Cardiac muscle cell (in vitro differentiated cells and primary cell): ENCODE data around the gene NR3C2. TPM values are rescaled to one million over a fixed set of nuclear protein-coding genes. Genes with fewer than 3 reads are reported as not detected.

Experiments
- DNase-seq, 2 donors: peaks; one replicate each; pipeline versions ENCODE4 v3.0.0 to v3.0.0-alpha.2; 2010 to 2017; ENCODE audit warnings: low read depth in 1 of 2, low spot score in 1 of 2
- H3K27ac ChIP-seq: fragments of 200-600 bp; sonication (generic); 2 replicates; pipeline ENCODE4 v1.5.1; 2016
- H3K27me3 ChIP-seq: fragments of 200-600 bp; sonication (generic); 2 replicates; pipeline ENCODE4 v1.6.0; 2016; ENCODE audit warnings: control low read depth
- H3K36me3 ChIP-seq: fragments of 200-600 bp; sonication (generic); 2 replicates; pipeline ENCODE4 v1.5.1; 2016; ENCODE audit warnings: control low read depth
- H3K4me1 ChIP-seq: fragments of 200-600 bp; sonication (generic); 2 replicates; pipeline ENCODE4 v1.8.1; 2017; ENCODE audit warnings: low read depth, mild to moderate bottlenecking, mixed run types
- H3K4me3 ChIP-seq: fragments of 200-600 bp; sonication (generic); 2 replicates; pipeline ENCODE4 v1.5.1; 2016; ENCODE audit warnings: mild to moderate bottlenecking
- H3K9me3 ChIP-seq: fragments of 200-600 bp; sonication (generic); 2 replicates; pipeline ENCODE4 v1.5.1; 2017; ENCODE audit warnings: low read depth, mild to moderate bottlenecking, control low read depth
- CTCF ChIP-seq: IDR thresholded peaks from 2 replicates; pipeline ENCODE4 v1.5.1; 2012; ENCODE audit warnings: low read depth, mild to moderate bottlenecking, low read length
- polyA plus RNA-seq: library from polyadenylated mRNA; unstranded; fragments of >200 nt; fragmentation: Nextera tagmentation; extraction: Ambion mirVana; gene quantifications from 2 replicates; pipeline ENCODE4 v1.2.1, GENCODE V29; 2016
- total RNA-seq: library from RNA; depleted of rRNA; stranded (reverse); fragments of >200 nt; gene quantifications from 2 replicates; pipeline ENCODE4 v1.2.3, GENCODE V29; 2016

Gene NR3C2
- total and polyA plus RNA-seq, 2 experiments from 2014 or later, result 0.43 to 2.5 TPM

- peaks cover 8% of the 10 kb centered on the region for H3K4me1 ChIP-seq
- H3K4me3 ChIP-seq, result no peak overlapping the region
- no peaks in the 10 kb centered on the region for H3K27me3 ChIP-seq
- no peak for DNase-seq
- TF ChIP-seq CTCF, result no peak
- H3K36me3 ChIP-seq, result no peaks in the 10 kb centered on the region
- no peaks in the 10 kb centered on the region for H3K9me3 ChIP-seq
- no peak overlapping the region for H3K27ac ChIP-seq
Measured at GRCh38 chr4:148289740-148290139, 152.5 kb downstream of the NR3C2 start.

- no peak overlapping the region for H3K4me3 ChIP-seq
Measured at GRCh38 chr4:148288448-148288847, 153.8 kb downstream of the NR3C2 start.

DNA sequence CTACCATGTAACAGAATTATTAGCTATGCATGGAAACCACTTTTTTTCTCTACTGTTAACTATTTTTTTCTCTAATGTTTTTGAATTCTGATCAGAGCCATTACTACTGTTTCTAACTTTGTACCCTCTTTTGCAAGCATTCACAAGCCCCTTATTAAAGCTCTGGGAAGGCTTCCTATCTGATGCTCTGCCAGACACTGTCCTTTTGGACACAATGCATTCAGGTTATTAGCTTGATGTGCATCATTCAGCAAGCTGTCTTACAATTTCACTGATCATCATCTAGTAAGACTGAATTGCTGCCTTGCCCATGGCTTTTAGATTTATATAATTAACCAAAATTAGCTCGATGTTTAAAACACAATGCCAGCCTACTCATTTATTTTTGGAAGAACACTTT lies 155.1 kb downstream of the NR3C2 start:
- no peak overlapping the region for H3K27ac ChIP-seq
- TF ChIP-seq CTCF, result no peak
- H3K4me1 ChIP-seq, result peaks cover 9% of the 10 kb centered on the region
- no peak overlapping the region for H3K4me3 ChIP-seq
- H3K9me3 ChIP-seq, result no peaks in the 10 kb centered on the region
- H3K36me3 ChIP-seq, result no peaks in the 10 kb centered on the region
- H3K27me3 ChIP-seq, result no peaks in the 10 kb centered on the region
- DNase-seq, result no peak

More at GRCh38 chr4:148288448-148288847, 153.8 kb downstream of the NR3C2 start:
- no peak for TF ChIP-seq CTCF
- Histone ChIP-seq H3K27ac (no peak overlapping the region), H3K4me1 (peaks cover 9% of the 10 kb centered on the region), H3K36me3 (no peaks in the 10 kb centered on the region), H3K9me3 (no peaks in the 10 kb centered on the region), H3K27me3 (no peaks in the 10 kb centered on the region)
- DNase-seq, result peak in 1 of 2 donors; percentile 41

DNA sequence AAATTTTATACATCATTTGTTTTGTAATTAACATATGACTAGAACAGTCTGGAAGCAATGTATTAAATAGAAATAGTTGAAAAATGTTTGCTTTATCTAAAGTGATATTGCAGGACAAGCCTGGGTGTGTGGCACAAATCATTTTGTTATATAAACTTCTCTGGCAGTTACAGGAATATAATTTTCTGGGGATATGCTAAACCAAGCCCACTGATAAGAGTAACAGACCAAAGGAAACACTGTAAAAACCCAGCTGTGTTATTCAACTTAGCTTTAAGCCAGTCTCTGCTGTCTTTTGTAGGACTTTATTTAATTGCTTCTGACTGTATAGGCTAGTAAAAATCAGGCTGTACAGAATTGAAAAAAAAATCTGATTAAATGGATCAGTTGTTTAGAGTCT lies 156.2 kb downstream of the NR3C2 start:
- H3K4me3 ChIP-seq, result no peak overlapping the region
- H3K27ac ChIP-seq, result no peak overlapping the region
- H3K36me3 ChIP-seq, result no peaks in the 10 kb centered on the region
- no peaks in the 10 kb centered on the region for H3K9me3 ChIP-seq
- no peaks in the 10 kb centered on the region for H3K27me3 ChIP-seq
- TF ChIP-seq CTCF, result no peak
- no peak for DNase-seq
- H3K4me1 ChIP-seq, result peaks cover 9% of the 10 kb centered on the region

DNA sequence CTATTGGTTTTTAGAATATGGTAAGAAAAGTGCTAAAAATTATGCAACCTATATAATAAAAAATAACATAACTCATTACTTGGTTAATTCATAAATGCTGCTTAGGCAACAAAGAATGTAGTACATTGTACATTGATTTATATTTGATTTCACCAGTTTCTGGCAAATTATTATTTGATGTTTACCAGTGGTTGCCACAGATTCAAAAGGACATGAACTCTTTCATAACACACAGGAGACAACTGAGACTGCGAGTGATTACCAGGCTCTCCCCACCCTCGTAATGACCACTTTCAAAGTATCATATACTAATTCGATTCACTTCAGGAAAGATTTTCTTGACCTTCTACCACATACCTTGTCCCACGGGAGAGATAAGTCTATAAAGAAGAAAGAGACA lies 158.5 kb downstream of the NR3C2 start:
- Histone ChIP-seq H3K27ac (no peak overlapping the region), H3K4me1 (peaks cover 5% of the 10 kb centered on the region), H3K4me3 (no peak overlapping the region), H3K9me3 (no peaks in the 10 kb centered on the region), H3K36me3 (no peaks in the 10 kb centered on the region), H3K27me3 (no peaks in the 10 kb centered on the region)
- TF ChIP-seq CTCF, result no peak
- DNase-seq, result no peak

DNA sequence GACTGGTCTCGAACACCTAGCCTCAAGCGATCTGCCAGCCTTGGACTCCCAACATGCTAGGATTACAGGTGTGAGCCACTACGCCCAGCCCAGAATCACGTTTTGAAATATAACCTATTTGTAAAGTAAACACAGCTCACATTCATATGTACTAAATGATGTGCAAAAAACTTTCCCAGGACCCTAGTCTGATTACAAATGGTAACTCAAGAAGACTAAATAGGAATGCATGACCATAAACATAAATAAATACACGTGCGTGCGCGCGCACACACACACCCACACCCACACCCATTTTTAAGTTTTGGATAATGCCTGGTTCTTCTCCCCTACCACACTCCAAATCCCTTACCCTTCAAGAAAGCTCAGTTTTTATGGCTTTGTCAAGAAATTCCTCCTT lies 163.9 kb downstream of the NR3C2 start:
- H3K9me3 ChIP-seq, result no peaks in the 10 kb centered on the region
- H3K27me3 ChIP-seq, result no peaks in the 10 kb centered on the region
- TF ChIP-seq CTCF, result no peak
- H3K4me1 ChIP-seq, result peaks cover 4% of the 10 kb centered on the region
- DNase-seq, result no peak
- no peak overlapping the region for H3K27ac ChIP-seq
- H3K4me3 ChIP-seq, result no peak overlapping the region
- no peaks in the 10 kb centered on the region for H3K36me3 ChIP-seq
